Kidney epithelial cell (primary cell): Measurements from ENCODE around the gene ALKBH8. TPM values are rescaled to one million over a fixed set of nuclear protein-coding genes. Genes with fewer than 3 reads are reported as not detected.
"Not testable (repeated sequence)": the region's sequence is repeated elsewhere in the genome, so short reads cannot be mapped to it uniquely, and the experiment has no call there.

Experiments
- DNase-seq: peaks from one replicate; pipeline ENCODE4 v3.0.0-alpha.2; 2010; ENCODE audit warnings: low read depth
- H3K27me3 ChIP-seq: 2 replicates; pipeline ENCODE4 v1.6.0; 2011; ENCODE audit warnings: low read length; ENCODE audit not compliant: control insufficient read depth, insufficient read depth
- H3K36me3 ChIP-seq: 2 replicates; pipeline ENCODE4 v1.5.1; 2011; ENCODE audit warnings: low read length; ENCODE audit not compliant: control insufficient read depth, insufficient read depth
- H3K4me3 ChIP-seq: 2 replicates; pipeline ENCODE4 v1.5.1; 2011; ENCODE audit warnings: low read depth, mild to moderate bottlenecking, control low read depth, low read length
- CTCF ChIP-seq: IDR thresholded peaks from 2 replicates; pipeline ENCODE4 v1.5.1; 2011; ENCODE audit warnings: mild to moderate bottlenecking, moderate library complexity, low read length, control low read depth, inconsistent platforms; ENCODE audit not compliant: insufficient read depth, poor library complexity, severe bottlenecking
- total RNA-seq: library from RNA; depleted of rRNA; stranded (reverse); fragments of >200 nt; gene quantifications from 2 replicates; pipeline ENCODE4 v1.2.3, GENCODE V29; 2015

Gene ALKBH8
- total RNA-seq, 1 donor from 2014 or later = 7.1 TPM

GRCh38 chr11:107505647-107506225 is 59.8 kb downstream of the ALKBH8 start:
- Histone ChIP-seq H3K27me3 (no peaks in the 10 kb centered on the region), H3K36me3 (peaks cover 2% of the 10 kb centered on the region), H3K4me3 (no peak overlapping the region)
- TF ChIP-seq CTCF = no peak
- no peak for DNase-seq

- no peaks in the 10 kb centered on the region for H3K27me3 ChIP-seq
- TF ChIP-seq CTCF = no peak
- no peak for DNase-seq
- peaks cover 2% of the 10 kb centered on the region for H3K36me3 ChIP-seq
- no peak overlapping the region for H3K4me3 ChIP-seq
These were observed 60.6 kb downstream of the ALKBH8 start for GRCh38 chr11:107504981-107505380.

GRCh38 chr11:107501713-107502112 is 63.8 kb downstream of the ALKBH8 start:
- no peak overlapping the region for H3K4me3 ChIP-seq
- no peak for DNase-seq
- TF ChIP-seq CTCF = no peak

DNA sequence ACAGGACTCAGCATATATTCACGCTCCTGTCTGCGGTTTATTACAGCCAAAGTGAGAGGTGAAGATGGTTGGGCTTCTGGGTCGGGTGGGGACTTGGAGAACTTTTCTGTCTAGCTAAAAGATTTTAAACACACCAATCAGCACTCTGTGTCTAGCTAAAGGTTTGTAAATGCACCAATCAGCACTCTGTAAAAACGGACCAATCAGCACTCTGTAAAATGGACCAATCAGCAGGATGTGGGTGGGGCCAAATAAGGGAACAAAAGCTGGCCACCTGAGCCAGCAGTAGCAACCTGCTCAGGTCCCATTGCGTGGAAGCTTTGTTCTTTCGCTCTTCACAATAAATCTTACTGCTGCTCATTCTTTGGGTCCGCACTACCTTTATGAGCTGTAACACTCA is 68.2 kb downstream of the ALKBH8 start:
- H3K36me3 ChIP-seq, H3K4me3 ChIP-seq, DNase-seq, H3K27me3 ChIP-seq: not testable (repeated sequence)

More at GRCh38 chr11:107501713-107502112, 63.8 kb downstream of the ALKBH8 start:
- Histone ChIP-seq H3K36me3 (peaks cover 2% of the 10 kb centered on the region), H3K27me3 (no peaks in the 10 kb centered on the region)

- no peak for TF ChIP-seq CTCF
- DNase-seq = peak; percentile 35
- Histone ChIP-seq H3K36me3 (no peaks in the 10 kb centered on the region), H3K4me3 (no peak overlapping the region), H3K27me3 (no peaks in the 10 kb centered on the region)
These were observed 69.5 kb downstream of the ALKBH8 start for GRCh38 chr11:107496011-107496410.

- no peaks in the 10 kb centered on the region for H3K36me3 ChIP-seq
- TF ChIP-seq CTCF = no peak
- H3K4me3 ChIP-seq = no peak overlapping the region
- DNase-seq = no peak
- H3K27me3 ChIP-seq = no peaks in the 10 kb centered on the region
These were observed 71.5 kb downstream of the ALKBH8 start for GRCh38 chr11:107494055-107494454.
